ENCODE results near the gene NOL9. TPM values are rescaled to one million over a fixed set of nuclear protein-coding genes. Genes with fewer than 3 reads are reported as not detected.
A peak's percentile ranks its signal among the peaks of the same experiment; 100 is the strongest.

NOL9 gene
- total and polyA plus RNA-seq, 2 of the 13 experiments (the other 11 are each of a cell fraction or from before 2014, with no cell fraction given) = 18.0 to 24.7 TPM

DNA sequence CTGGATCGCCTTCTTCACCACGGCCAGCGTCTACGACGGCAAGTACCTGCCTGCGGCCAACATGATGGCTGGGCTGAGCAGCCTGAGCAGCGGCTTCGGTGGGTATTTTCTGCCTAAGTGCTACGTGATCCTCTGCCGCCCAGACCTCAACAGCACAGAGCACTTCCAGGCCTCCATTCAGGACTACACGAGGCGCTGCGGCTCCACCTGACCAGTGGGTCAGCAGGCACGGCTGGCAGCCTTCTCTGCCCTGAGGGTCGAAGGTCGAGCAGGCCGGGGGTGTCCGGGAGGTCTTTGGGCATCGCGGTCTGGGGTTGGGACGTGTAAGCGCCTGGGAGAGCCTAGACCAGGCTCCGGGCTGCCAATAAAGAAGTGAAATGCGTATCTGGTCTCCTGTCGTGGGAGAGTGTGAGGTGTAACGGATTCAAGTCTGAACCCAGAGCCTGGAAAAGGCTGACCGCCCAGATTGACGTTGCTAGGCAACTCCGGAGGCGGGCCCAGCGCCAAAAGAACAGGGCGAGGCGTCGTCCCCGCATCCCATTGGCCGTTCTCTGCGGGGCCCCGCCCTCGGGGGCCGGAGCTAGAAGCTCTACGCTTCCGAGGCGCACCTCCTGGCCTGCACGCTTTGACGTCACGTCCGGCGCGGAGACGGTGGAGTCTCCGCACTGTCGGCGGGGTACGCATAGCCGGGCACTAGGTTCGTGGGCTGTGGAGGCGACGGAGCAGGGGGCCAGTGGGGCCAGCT is 25.2 kb upstream of the NOL9 start, which contains the start of gene ZBTB48 (continued):
- TF ChIP-seq, protein P1, sequence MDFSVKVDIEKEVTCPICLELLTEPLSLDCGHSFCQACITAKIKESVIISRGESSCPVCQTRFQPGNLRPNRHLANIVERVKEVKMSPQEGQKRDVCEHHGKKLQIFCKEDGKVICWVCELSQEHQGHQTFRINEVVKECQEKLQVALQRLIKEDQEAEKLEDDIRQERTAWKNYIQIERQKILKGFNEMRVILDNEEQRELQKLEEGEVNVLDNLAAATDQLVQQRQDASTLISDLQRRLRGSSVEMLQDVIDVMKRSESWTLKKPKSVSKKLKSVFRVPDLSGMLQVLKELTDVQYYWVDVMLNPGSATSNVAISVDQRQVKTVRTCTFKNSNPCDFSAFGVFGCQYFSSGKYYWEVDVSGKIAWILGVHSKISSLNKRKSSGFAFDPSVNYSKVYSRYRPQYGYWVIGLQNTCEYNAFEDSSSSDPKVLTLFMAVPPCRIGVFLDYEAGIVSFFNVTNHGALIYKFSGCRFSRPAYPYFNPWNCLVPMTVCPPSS (IDR thresholded peaks at IDR 0.05) = no peak
- TF ChIP-seq, protein P2, sequence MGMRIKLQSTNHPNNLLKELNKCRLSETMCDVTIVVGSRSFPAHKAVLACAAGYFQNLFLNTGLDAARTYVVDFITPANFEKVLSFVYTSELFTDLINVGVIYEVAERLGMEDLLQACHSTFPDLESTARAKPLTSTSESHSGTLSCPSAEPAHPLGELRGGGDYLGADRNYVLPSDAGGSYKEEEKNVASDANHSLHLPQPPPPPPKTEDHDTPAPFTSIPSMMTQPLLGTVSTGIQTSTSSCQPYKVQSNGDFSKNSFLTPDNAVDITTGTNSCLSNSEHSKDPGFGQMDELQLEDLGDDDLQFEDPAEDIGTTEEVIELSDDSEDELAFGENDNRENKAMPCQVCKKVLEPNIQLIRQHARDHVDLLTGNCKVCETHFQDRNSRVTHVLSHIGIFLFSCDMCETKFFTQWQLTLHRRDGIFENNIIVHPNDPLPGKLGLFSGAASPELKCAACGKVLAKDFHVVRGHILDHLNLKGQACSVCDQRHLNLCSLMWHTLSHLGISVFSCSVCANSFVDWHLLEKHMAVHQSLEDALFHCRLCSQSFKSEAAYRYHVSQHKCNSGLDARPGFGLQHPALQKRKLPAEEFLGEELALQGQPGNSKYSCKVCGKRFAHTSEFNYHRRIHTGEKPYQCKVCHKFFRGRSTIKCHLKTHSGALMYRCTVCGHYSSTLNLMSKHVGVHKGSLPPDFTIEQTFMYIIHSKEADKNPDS (CRISPR knock-in tag; IDR thresholded peaks at IDR 0.05) = no peak
- TF ChIP-seq NFYB (CRISPR knock-in tag; IDR thresholded peaks at IDR 0.05) (peak; percentile 79), RBAK (CRISPR knock-in tag; IDR thresholded peaks at IDR 0.05) (no peak), ZNF703 (CRISPR knock-in tag; IDR thresholded peaks at IDR 0.05; ENCODE audit: borderline replicate concordance) (no peak), SALL1 (CRISPR knock-in tag; IDR thresholded peaks at IDR 0.05) (peak; percentile 43), ZNF850 (CRISPR knock-in tag; conservative IDR thresholded peaks at IDR 0.05) (no peak), ZC3H13 (CRISPR knock-in tag; IDR thresholded peaks at IDR 0.05) (0 out of 2 replicates have a peak, but pooled peaks have one; percentile 32), ADNP (CRISPR knock-in tag; IDR thresholded peaks at IDR 0.05) (no peak), ZNF432 (CRISPR knock-in tag; IDR thresholded peaks at IDR 0.05; ENCODE audit: borderline replicate concordance) (no peak), ZNF839 (CRISPR knock-in tag; IDR thresholded peaks at IDR 0.05; ENCODE audit: borderline replicate concordance) (no peak), REXO4 (CRISPR knock-in tag; IDR thresholded peaks at IDR 0.05; ENCODE audit: borderline replicate concordance) (no peak), BRD4 (CRISPR knock-in tag; IDR thresholded peaks at IDR 0.05) (0 out of 2 replicates have a peak, but pooled peaks have one; percentile 19), ZNF10 (CRISPR knock-in tag; IDR thresholded peaks at IDR 0.05; ENCODE audit: borderline replicate concordance, low read depth) (no peak), NONO (IDR thresholded peaks at IDR 0.05) (no peak), NONO (CRISPR knock-in tag; conservative IDR thresholded peaks at IDR 0.05) (peak; percentile 16; the same call in 1 of the 2 replicates), ZFP1 (CRISPR knock-in tag; IDR thresholded peaks at IDR 0.05) (no peak), TAF15 (IDR thresholded peaks at IDR 0.05; ENCODE audit: low read depth, low read length, poor library complexity, severe bottlenecking) (no peak), KLF16 (CRISPR knock-in tag; IDR thresholded peaks at IDR 0.05) (no peak; a peak in 1 of 4 replicates), ZNF468 (CRISPR knock-in tag; IDR thresholded peaks at IDR 0.05) (no peak), ZNF251 (CRISPR knock-in tag; IDR thresholded peaks at IDR 0.05) (no peak), ZNF335 (CRISPR knock-in tag; IDR thresholded peaks at IDR 0.05) (no peak)
- TF ChIP-seq, protein P3, sequence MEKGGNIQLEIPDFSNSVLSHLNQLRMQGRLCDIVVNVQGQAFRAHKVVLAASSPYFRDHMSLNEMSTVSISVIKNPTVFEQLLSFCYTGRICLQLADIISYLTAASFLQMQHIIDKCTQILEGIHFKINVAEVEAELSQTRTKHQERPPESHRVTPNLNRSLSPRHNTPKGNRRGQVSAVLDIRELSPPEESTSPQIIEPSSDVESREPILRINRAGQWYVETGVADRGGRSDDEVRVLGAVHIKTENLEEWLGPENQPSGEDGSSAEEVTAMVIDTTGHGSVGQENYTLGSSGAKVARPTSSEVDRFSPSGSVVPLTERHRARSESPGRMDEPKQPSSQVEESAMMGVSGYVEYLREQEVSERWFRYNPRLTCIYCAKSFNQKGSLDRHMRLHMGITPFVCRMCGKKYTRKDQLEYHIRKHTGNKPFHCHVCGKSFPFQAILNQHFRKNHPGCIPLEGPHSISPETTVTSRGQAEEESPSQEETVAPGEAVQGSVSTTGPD (CRISPR knock-in tag; IDR thresholded peaks at IDR 0.05) = no peak
- TF ChIP-seq, protein P4, sequence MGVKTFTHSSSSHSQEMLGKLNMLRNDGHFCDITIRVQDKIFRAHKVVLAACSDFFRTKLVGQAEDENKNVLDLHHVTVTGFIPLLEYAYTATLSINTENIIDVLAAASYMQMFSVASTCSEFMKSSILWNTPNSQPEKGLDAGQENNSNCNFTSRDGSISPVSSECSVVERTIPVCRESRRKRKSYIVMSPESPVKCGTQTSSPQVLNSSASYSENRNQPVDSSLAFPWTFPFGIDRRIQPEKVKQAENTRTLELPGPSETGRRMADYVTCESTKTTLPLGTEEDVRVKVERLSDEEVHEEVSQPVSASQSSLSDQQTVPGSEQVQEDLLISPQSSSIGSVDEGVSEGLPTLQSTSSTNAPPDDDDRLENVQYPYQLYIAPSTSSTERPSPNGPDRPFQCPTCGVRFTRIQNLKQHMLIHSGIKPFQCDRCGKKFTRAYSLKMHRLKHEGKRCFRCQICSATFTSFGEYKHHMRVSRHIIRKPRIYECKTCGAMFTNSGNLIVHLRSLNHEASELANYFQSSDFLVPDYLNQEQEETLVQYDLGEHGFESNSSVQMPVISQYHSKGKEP (CRISPR knock-in tag; IDR thresholded peaks at IDR 0.05) = no peak
